Breast epithelium (tissue), 4 donors: ENCODE measurements around the gene MYO1D. TPM values are rescaled to one million over a fixed set of nuclear protein-coding genes. Genes with fewer than 3 reads are reported as not detected.

ENCODE experiments used
- DNase-seq, 2 donors: peaks; one replicate each; pipeline ENCODE4 v3.0.0-alpha.2; 2019; ENCODE audit warnings: low spot score in 2 of 2
- H3K27ac ChIP-seq, 2 donors: fragments of 200-600 bp; sonication (generic) in 1 of 2; one replicate each; pipeline ENCODE4 v1.5.1; 2016 to 2019; ENCODE audit warnings: mild to moderate bottlenecking in 1 of 2
- H3K27me3 ChIP-seq, 2 donors: fragments of 200-600 bp; sonication (generic) in 1 of 2; one replicate each; pipeline versions ENCODE4 v1.5.1 to v1.6.0; 2017 to 2019; ENCODE audit warnings: control low read depth in 1 of 2, mild to moderate bottlenecking in 1 of 2
- H3K36me3 ChIP-seq: fragments of 200-600 bp; one replicate; pipeline ENCODE4 v1.5.1; 2019
- H3K4me1 ChIP-seq, 2 donors: fragments of 200-600 bp; sonication (generic); one replicate each; pipeline ENCODE4 v1.5.1; 2016 to 2019; ENCODE audit warnings: control low read depth in 1 of 2
- H3K4me3 ChIP-seq, 3 donors: fragments of 200-600 bp; sonication (generic); 1 replicate in 2 of 3; 2 replicates in 1 of 3; pipeline ENCODE4 v1.5.1; 2016 to 2019; ENCODE audit warnings: mild to moderate bottlenecking in 3 of 3, moderate library complexity in 2 of 3
- H3K9me3 ChIP-seq, 2 donors: fragments of 200-600 bp; sonication (generic) in 1 of 2; one replicate each; pipeline ENCODE4 v1.5.1; 2016 to 2019; ENCODE audit warnings: control low read depth in 1 of 2
- CTCF ChIP-seq, 3 donors: fragments of 450-650 bp; IDR thresholded peaks; one replicate each; pipeline ENCODE4 v1.5.1; 2016 to 2017; ENCODE audit warnings: antibody characterized with exemption in 3 of 3, mild to moderate bottlenecking in 3 of 3, moderate library complexity in 3 of 3
- POLR2A ChIP-seq: fragments of 450-650 bp; IDR thresholded peaks from one replicate; pipeline ENCODE4 v1.6.1; 2016; ENCODE audit warnings: antibody characterized with exemption, mild to moderate bottlenecking, moderate library complexity
- POLR2AphosphoS5 ChIP-seq, 3 donors: sonication (generic); formaldehyde crosslinking; IDR thresholded peaks; one replicate each; pipeline ENCODE4 v1.6.1; 2017; ENCODE audit warnings: antibody characterized with exemption in 3 of 3
- intact Hi-C: fragments of 100-400 bp; cut with DNase I; formaldehyde crosslinking; loops from one replicate; pipeline ENCODE4 v1.15.1; 2023; ENCODE audit warnings: low total_unique reads
- total RNA-seq, 3 donors: library from RNA; depleted of rRNA; stranded (reverse); fragments of >200 nt; gene quantifications; one replicate each; pipeline ENCODE4 v1.1.0, GENCODE V29; 2016

The MYO1D gene
- total RNA-seq, 3 donors from 2014 or later = 54.4 to 114 (median 76.7) TPM

DNA sequence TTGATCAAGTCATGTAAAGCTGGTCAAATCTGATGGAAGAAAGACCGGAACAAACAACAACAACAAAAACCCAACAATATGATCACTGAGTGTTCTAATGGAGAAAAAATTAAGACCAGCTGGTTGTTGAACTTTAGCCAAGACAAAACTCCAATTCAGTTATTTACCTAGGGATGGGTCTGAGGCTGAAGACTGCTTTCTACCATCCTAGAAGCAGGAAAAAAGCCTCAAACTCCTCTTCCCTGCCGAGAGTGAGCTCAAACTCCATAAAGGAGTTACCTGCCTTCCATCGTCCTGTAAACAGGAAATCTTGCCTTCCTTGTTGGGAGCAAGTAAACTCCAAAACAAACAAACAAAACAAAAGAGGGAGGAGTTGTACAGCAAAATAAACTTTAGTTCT, 28.0 kb upstream of the MYO1D start:
- H3K4me3 ChIP-seq = no peak overlapping the region
- no peak for DNase-seq
- H3K36me3 ChIP-seq = no peaks in the 10 kb centered on the region
- H3K27ac ChIP-seq = no peak overlapping the region
- H3K4me1 ChIP-seq = no peaks in the 10 kb centered on the region
- no peaks in the 10 kb centered on the region for H3K27me3 ChIP-seq
- intact Hi-C loops = no loop called here
- TF ChIP-seq POLR2AphosphoS5 (IDR thresholded peaks at IDR 0.05) (no peak), POLR2A (no peak), CTCF (IDR thresholded peaks at IDR 0.05) (no peak)
- H3K9me3 ChIP-seq = no peaks in the 10 kb centered on the region

GRCh38 chr17:32903774-32904673, 27.1 kb upstream of the MYO1D start:
- TF ChIP-seq POLR2A = no peak
- H3K27me3 ChIP-seq = no peaks in the 10 kb centered on the region
- no peak for DNase-seq
- no peak overlapping the region for H3K27ac ChIP-seq
- H3K4me3 ChIP-seq = no peak overlapping the region
- intact Hi-C loops = no loop called here
- no peaks in the 10 kb centered on the region for H3K9me3 ChIP-seq
- no peaks in the 10 kb centered on the region for H3K36me3 ChIP-seq
- no peaks in the 10 kb centered on the region for H3K4me1 ChIP-seq

- H3K27ac ChIP-seq = no peak overlapping the region
- no peaks in the 10 kb centered on the region for H3K9me3 ChIP-seq
- H3K36me3 ChIP-seq = no peaks in the 10 kb centered on the region
- no peaks in the 10 kb centered on the region for H3K27me3 ChIP-seq
- no peak overlapping the region for H3K4me3 ChIP-seq
- TF ChIP-seq POLR2AphosphoS5 (IDR thresholded peaks at IDR 0.05) = no peak
- H3K4me1 ChIP-seq = no peaks in the 10 kb centered on the region
- intact Hi-C loops = no loop called here
- no peak for DNase-seq
Measured at GRCh38 chr17:32901743-32902142, 24.8 kb upstream of the MYO1D start.

GRCh38 chr17:32899236-32900013, 22.5 kb upstream of the MYO1D start:
- H3K9me3 ChIP-seq = no peaks in the 10 kb centered on the region
- intact Hi-C loops = no loop called here
- H3K27ac ChIP-seq = no peak overlapping the region
- H3K36me3 ChIP-seq = no peaks in the 10 kb centered on the region
- no peak overlapping the region for H3K4me3 ChIP-seq
- no peaks in the 10 kb centered on the region for H3K27me3 ChIP-seq
- no peak for DNase-seq
- no peaks in the 10 kb centered on the region for H3K4me1 ChIP-seq
- TF ChIP-seq CTCF (IDR thresholded peaks at IDR 0.05) (no peak), POLR2AphosphoS5 (IDR thresholded peaks at IDR 0.05) (no peak)

DNA sequence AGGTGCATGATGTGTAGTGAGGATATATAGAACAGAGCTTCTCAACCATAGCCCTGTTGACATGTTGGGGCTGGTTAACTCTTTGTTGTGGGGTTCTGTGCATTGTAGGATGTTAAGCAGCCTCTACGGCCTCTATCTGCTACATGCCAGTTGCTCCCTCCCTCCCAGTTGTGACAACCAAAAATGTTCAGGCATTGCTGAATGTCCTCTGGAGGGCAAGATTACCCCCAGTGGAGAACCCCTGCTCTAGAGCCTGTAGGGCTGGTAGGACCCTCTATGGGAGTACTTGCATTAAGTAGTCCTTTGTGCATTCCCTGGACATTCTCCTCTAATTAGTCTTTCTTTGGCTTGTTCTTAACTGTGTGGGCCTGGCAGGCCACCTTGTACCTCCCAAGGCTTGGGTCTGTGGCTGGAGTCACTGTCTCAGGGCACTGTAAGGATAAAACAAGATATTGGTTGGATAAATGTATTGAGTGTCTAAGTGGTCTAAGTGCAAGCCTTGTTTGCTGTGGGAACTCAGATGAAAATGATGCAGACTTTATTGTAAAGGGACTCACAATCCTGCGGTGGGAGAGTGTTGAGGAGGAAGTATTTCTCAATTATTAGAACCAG, 19.8 kb upstream of the MYO1D start:
- Histone ChIP-seq H3K4me3 (no peak overlapping the region), H3K9me3 (no peaks in the 10 kb centered on the region), H3K4me1 (no peaks in the 10 kb centered on the region), H3K36me3 (no peaks in the 10 kb centered on the region), H3K27me3 (no peaks in the 10 kb centered on the region), H3K27ac (peak overlapping the region in 1 of 2 donors; percentile 49)
- TF ChIP-seq CTCF (IDR thresholded peaks at IDR 0.05) (no peak), POLR2A (no peak), POLR2AphosphoS5 (IDR thresholded peaks at IDR 0.05) (no peak)
- intact Hi-C loops = no loop called here
- no peak for DNase-seq
